GM12878 (cell line): Measurements from ENCODE around the gene TMOD3. TPM values are rescaled to one million over a fixed set of nuclear protein-coding genes. Genes with fewer than 3 reads are reported as not detected.

Source experiments
- ATAC-seq: fragments of 200-7000 bp; cut with Tn5 transposase; 3 replicates; pipeline ENCODE4 v1.9.1; 2020; ENCODE audit warnings: mild to moderate bottlenecking, moderate library complexity
- BruUV-seq: library from RNA; stranded (reverse); fragments of 400-500 nt; replicated peaks from 2 replicates; lab custom pipeline; 2021; lab: Mats Ljungman, UMichigan
- CTCF ChIA-PET: fragments of 300-600 bp; sonication (Branson Sonifier 250); formaldehyde crosslinking; extraction: SDS; loops from one replicate; lab custom pipeline; 2021; ENCODE audit warnings: inconsistent platforms; lab: Yijun Ruan, JAX
- POLR2A ChIA-PET: fragments of 350-600 bp; formaldehyde crosslinking; extraction: SDS; loops from one replicate; lab custom pipeline; 2021; ENCODE audit warnings: inconsistent platforms; lab: Charles Lee
- RAD21 ChIA-PET: fragments of 300-600 bp; sonication (Branson Sonifier 250); formaldehyde crosslinking; loops from one replicate; lab custom pipeline; 2023; ENCODE audit warnings: antibody characterized with exemption; ENCODE audit not compliant: unreplicated experiment; lab: Charles Lee
- SMC1A ChIA-PET: fragments of 300-600 bp; sonication (Branson Sonifier 250); formaldehyde crosslinking; loops from one replicate; lab custom pipeline; 2023; ENCODE audit not compliant: unreplicated experiment, uncharacterized antibody; lab: Charles Lee
- DNase-seq: peaks from one replicate; pipeline ENCODE4 v3.0.0-alpha.2; 2011; ENCODE audit warnings: low read depth, low spot score
- FAIRE-seq: peaks from 3 replicates; lab custom pipeline; 2011; peaks lifted over from hg19 to GRCh38; lab: Jason Lieb, UNC
- H2AFZ ChIP-seq: 2 replicates; pipeline ENCODE4 v1.6.0; 2011; ENCODE audit warnings: low read depth, low read length, control low read depth; ENCODE audit not compliant: control insufficient read depth
- H3K27ac ChIP-seq: 2 replicates; pipeline ENCODE4 v1.5.1; 2011; ENCODE audit warnings: control low read depth; ENCODE audit not compliant: control insufficient read depth, insufficient read depth
- H3K27me3 ChIP-seq, 2 experiments: replicated peaks in 1 of 2; 2 replicates each; pipeline versions ENCODE4 v1.6.0 to v1.6.1; 2011; ENCODE audit warnings: low read length in 1 of 2; ENCODE audit not compliant: control insufficient read depth in 2 of 2, insufficient read depth in 2 of 2
- H3K36me3 ChIP-seq, 2 experiments: 2 replicates each; pipeline ENCODE4 v1.5.1; 2011; ENCODE audit warnings: low read length in 1 of 2; ENCODE audit not compliant: control insufficient read depth in 2 of 2, insufficient read depth in 2 of 2
- H3K4me1 ChIP-seq: 2 replicates; pipeline ENCODE4 v1.6.1; 2011; ENCODE audit warnings: mild to moderate bottlenecking, low read length, moderate library complexity, mixed read lengths; ENCODE audit not compliant: control insufficient read depth, insufficient read depth
- H3K4me2 ChIP-seq: 2 replicates; pipeline ENCODE4 v1.6.0; 2011; ENCODE audit warnings: control low read depth; ENCODE audit not compliant: control insufficient read depth, insufficient read depth
- H3K4me3 ChIP-seq: fragments of 200-600 bp; sonication (generic); 2 replicates; pipeline ENCODE4 v1.5.1; 2016
- H3K79me2 ChIP-seq: 2 replicates; pipeline ENCODE4 v1.6.0; 2011; ENCODE audit warnings: low read length; ENCODE audit not compliant: control insufficient read depth, insufficient read depth
- H3K9ac ChIP-seq: 2 replicates; pipeline ENCODE4 v1.8.0; 2011; ENCODE audit warnings: low read length, control low read depth, mixed read lengths; ENCODE audit not compliant: control insufficient read depth, insufficient read depth
- H3K9me3 ChIP-seq: replicated peaks from 3 replicates; pipeline ENCODE4 v1.5.1; 2011; ENCODE audit warnings: mild to moderate bottlenecking, low read length; ENCODE audit not compliant: control insufficient read depth, insufficient read depth
- H4K20me1 ChIP-seq: 2 replicates; pipeline ENCODE4 v1.6.0; 2011; ENCODE audit not compliant: control insufficient read depth, insufficient read depth
- CHD2 ChIP-seq: IDR thresholded peaks from 2 replicates; pipeline ENCODE4 v1.6.1; 2011; ENCODE audit warnings: low read depth, low read length, improper control_type of control experiment, borderline replicate concordance
- ELK1 ChIP-seq: IDR thresholded peaks from 2 replicates; pipeline ENCODE4 v1.6.1; 2012; ENCODE audit warnings: low read depth, low read length, improper control_type of control experiment
- FOXM1 ChIP-seq: IDR thresholded peaks from 2 replicates; pipeline ENCODE4 v1.6.1; 2012; ENCODE audit warnings: low read depth, mild to moderate bottlenecking, inconsistent platforms, low read length, moderate library complexity
- MEF2A ChIP-seq: IDR thresholded peaks from 2 replicates; pipeline ENCODE4 v1.6.1; 2011; ENCODE audit warnings: low read depth, mild to moderate bottlenecking, low read length, moderate library complexity; ENCODE audit not compliant: insufficient read depth
- NFYA ChIP-seq: IDR thresholded peaks from 2 replicates; pipeline ENCODE4 v1.6.1; 2011; ENCODE audit warnings: low read depth, mild to moderate bottlenecking, low read length, improper control_type of control experiment, borderline replicate concordance
- NRF1 ChIP-seq: conservative IDR thresholded peaks from 2 replicates; pipeline ENCODE4 v1.6.1; 2011; ENCODE audit warnings: mild to moderate bottlenecking, low read depth, low read length, improper control_type of control experiment
- PML ChIP-seq: IDR thresholded peaks from 2 replicates; pipeline ENCODE4 v1.6.1; 2012; ENCODE audit warnings: low read length, inconsistent platforms
- RB1 ChIP-seq: fragments of 450-650 bp; formaldehyde crosslinking; IDR thresholded peaks from 2 replicates; pipeline ENCODE4 v1.6.1; 2017; ENCODE audit warnings: mild to moderate bottlenecking, borderline replicate concordance
- SPI1 ChIP-seq: IDR thresholded peaks from 2 replicates; pipeline ENCODE4 v1.6.1; 2011; ENCODE audit warnings: low read depth, mild to moderate bottlenecking, low read length, moderate library complexity, borderline replicate concordance; ENCODE audit not compliant: insufficient read depth
- SUPT20H ChIP-seq: IDR thresholded peaks from 2 replicates; pipeline ENCODE4 v1.6.1; 2011; ENCODE audit warnings: low read depth, mild to moderate bottlenecking, low read length, moderate library complexity, borderline replicate concordance; ENCODE audit not compliant: control insufficient read depth
- YY1 ChIP-seq: IDR thresholded peaks from 2 replicates; pipeline ENCODE4 v1.6.1; 2011; ENCODE audit warnings: low read depth, mild to moderate bottlenecking, low read length
- WGBS: methylation state at CpG from one replicate; pipeline ENCODE4 v1.1.6; 2016; ENCODE audit warnings: low lambda C conversion rate; ENCODE audit not compliant: insufficient replicate concordance, insufficient coverage; ENCODE audit errors: missing lambda C conversion rate; 5-methylcytosine and 5-hydroxymethylcytosine counted together
- in situ Hi-C: fragments of 300-500 bp; cut with MboI; formaldehyde crosslinking; loops from 9 replicates; pipeline ENCODE4 v1.14.3; 2018; ENCODE audit warnings: mixed read lengths
- intact Hi-C: fragments of 100-400 bp; cut with micrococcal nuclease; formaldehyde crosslinking; loops from one replicate; pipeline ENCODE4 v1.14.2; 2022; ENCODE audit not compliant: unreplicated experiment
- polyA plus RNA-seq, 11 experiments: library from polyadenylated mRNA; depleted of rRNA in 4 of 11; unstranded in 6 of 11; stranded (reverse) in 5 of 11; fragments of >200 nt; fragmentation: Nextera tagmentation in 4 of 11; fragmentation: Illumina TruSeq in 1 of 11; extraction: Ambion mirVana in 4 of 11; extraction: Trizol in 1 of 11; gene quantifications; 1 replicate in 1 of 11; 2 replicates in 10 of 11; pipeline versions ENCODE4 v1.2.1 to v1.2.3, GENCODE V29; 2011 to 2016; ENCODE audit warnings: inconsistent platforms in 2 of 11, missing spikeins in 2 of 11, low read depth in 1 of 11
- total RNA-seq, 4 experiments: library from RNA; depleted of rRNA in 3 of 4; stranded (reverse); fragments of >200 nt in 3 of 4; fragmentation: Illumina TruSeq in 1 of 4; extraction: Trizol in 1 of 4; gene quantifications; 2 replicates each; pipeline versions ENCODE4 v1.2.1 to v1.2.3, GENCODE V29; 2013 to 2021

The TMOD3 gene
- total and polyA plus RNA-seq, 10 of the 15 experiments (the other 5 are each of a cell fraction or from before 2014, with no cell fraction given) = 5.2 to 39.4 (median 22.5) TPM

GRCh38 chr15:51840692-51841091 lies 11.2 kb downstream of the TMOD3 start:
- no peak overlapping the region for H3K4me3 ChIP-seq
- SMC1A ChIA-PET = interaction anchor here (0.6 to 6.5 kb wide), 4 partner anchors 14 to 393 kb away, joined by 3 to 44 read pairs (median 5); no protein-coding TSS in a partner anchor
- H3K9me3 ChIP-seq = no peaks in the 10 kb centered on the region
- RAD21 ChIA-PET = no interaction called here
- H3K36me3 ChIP-seq = no peaks in the 10 kb centered on the region; a peak in 1 of 4 replicates
- H3K4me2 ChIP-seq = no peak overlapping the region
- CTCF ChIA-PET = interaction anchor here (1.1 to 3.9 kb wide), 3 partner anchors 8 to 12 kb away, joined by 3 to 17 read pairs (median 3); partner anchors contain the start of gene TMOD3
- no peak overlapping the region for H2AFZ ChIP-seq
- in situ Hi-C loops = no loop called here
- DNase-seq (no peak), ATAC-seq (no peak), FAIRE-seq (no peak)
- peaks cover 40% of the 10 kb centered on the region for H3K4me1 ChIP-seq
- H3K27ac ChIP-seq = no peak overlapping the region
- WGBS = 71% methylated on average over 4 of the region's 4 CpGs
- BruUV-seq = no TSS peak
- peaks cover 92% of the 10 kb centered on the region for H3K79me2 ChIP-seq
- TF ChIP-seq FOXM1 (no peak), NFYA (no peak), MEF2A (no peak), NRF1 (no peak), CHD2 (no peak), RB1 (no peak), ELK1 (no peak), PML (no peak), SUPT20H (no peak), SPI1 (no peak), YY1 (no peak)
- no peak overlapping the region for H3K9ac ChIP-seq
- intact Hi-C loops = no loop called here
- no peaks in the 10 kb centered on the region for H4K20me1 ChIP-seq
- no peaks in the 10 kb centered on the region for H3K27me3 ChIP-seq
- POLR2A ChIA-PET = interaction anchor here (1.0 kb wide), 1 partner anchor 11 kb away, joined by 3 read pairs; no protein-coding TSS in a partner anchor
